Measurements from ENCODE around the gene LHFPL6.

The LHFPL6 gene

DNA sequence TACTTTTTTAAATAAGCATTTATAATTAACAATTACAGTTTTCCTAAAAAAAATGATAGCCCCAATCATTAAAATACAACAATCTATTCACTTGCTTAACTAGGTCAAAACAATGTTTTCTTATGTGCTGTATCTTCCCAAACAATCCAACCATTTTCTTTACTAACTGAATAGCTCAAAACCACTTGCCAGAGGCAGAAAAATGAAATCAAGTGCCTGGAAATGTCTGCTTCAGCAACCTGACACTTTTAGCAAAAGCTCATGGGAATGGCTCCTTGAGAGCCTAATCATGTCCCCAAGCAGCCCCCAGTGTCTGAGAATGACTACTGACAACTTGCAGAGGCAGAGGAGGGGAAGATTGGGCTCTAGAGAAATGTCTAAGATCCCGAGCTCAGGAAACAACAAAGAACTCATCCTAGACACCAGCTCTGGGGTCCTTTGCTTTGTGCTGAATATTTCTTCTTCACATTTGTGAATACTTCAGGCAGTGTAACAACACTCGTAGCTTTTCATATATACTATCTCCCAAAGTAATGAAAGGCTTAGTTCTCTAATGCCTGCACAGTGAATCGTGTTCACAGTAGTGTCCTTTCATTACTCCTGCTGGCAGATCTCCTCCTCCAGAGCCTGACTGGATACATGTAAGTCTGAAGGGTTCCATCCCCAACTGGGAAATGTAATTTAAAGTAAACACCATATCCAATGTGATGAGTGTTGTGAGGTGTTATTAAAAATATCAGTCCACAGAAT is 280.0 kb downstream of the LHFPL6 start:
- Histone ChIP-seq H3K36me3 (ENCODE audit: low read depth) (no peaks in the 10 kb centered on the region), H3K27me3 (ENCODE audit: insufficient read depth, poor library complexity, severe bottlenecking) (no peaks in the 10 kb centered on the region), H3K9me3 (ENCODE audit: severe bottlenecking) (no peaks in the 10 kb centered on the region), H3K27ac (ENCODE audit: poor library complexity, severe bottlenecking) (no peak overlapping the region), H3K4me1 (ENCODE audit: insufficient read depth, poor library complexity, severe bottlenecking) (no peaks in the 10 kb centered on the region), H3K4me3 (ENCODE audit: severe bottlenecking) (no peak overlapping the region)
- no peak for TF ChIP-seq CTCF (IDR thresholded peaks at IDR 0.05; ENCODE audit: poor library complexity, severe bottlenecking)
- ATAC-seq (ENCODE audit: low read depth): no peak
- DNase-seq (ENCODE audit: low spot score): no peak

- H3K4me3 ChIP-seq (ENCODE audit: severe bottlenecking): no peak overlapping the region
- no peaks in the 10 kb centered on the region for H3K36me3 ChIP-seq (ENCODE audit: low read depth)
- no peaks in the 10 kb centered on the region for H3K27me3 ChIP-seq (ENCODE audit: insufficient read depth, poor library complexity, severe bottlenecking)
- no peak overlapping the region for H3K27ac ChIP-seq (ENCODE audit: poor library complexity, severe bottlenecking)
- no peaks in the 10 kb centered on the region for H3K4me1 ChIP-seq (ENCODE audit: insufficient read depth, poor library complexity, severe bottlenecking)
- no peaks in the 10 kb centered on the region for H3K9me3 ChIP-seq (ENCODE audit: severe bottlenecking)
- DNase-seq (ENCODE audit: low spot score): no peak
- no peak for TF ChIP-seq CTCF (IDR thresholded peaks at IDR 0.05; ENCODE audit: poor library complexity, severe bottlenecking)
- ATAC-seq (ENCODE audit: low read depth): no peak
Observed at GRCh38 chr13:39321574-39321973, 281.4 kb downstream of the LHFPL6 start.

GRCh38 chr13:39318161-39318560 is 284.8 kb downstream of the LHFPL6 start:
- Histone ChIP-seq H3K4me3 (ENCODE audit: severe bottlenecking) (no peak overlapping the region), H3K36me3 (ENCODE audit: low read depth) (no peaks in the 10 kb centered on the region), H3K9me3 (ENCODE audit: severe bottlenecking) (no peaks in the 10 kb centered on the region), H3K27me3 (ENCODE audit: insufficient read depth, poor library complexity, severe bottlenecking) (no peaks in the 10 kb centered on the region), H3K4me1 (ENCODE audit: insufficient read depth, poor library complexity, severe bottlenecking) (no peaks in the 10 kb centered on the region), H3K27ac (ENCODE audit: poor library complexity, severe bottlenecking) (no peak overlapping the region)
- DNase-seq (ENCODE audit: low spot score) (no peak), ATAC-seq (ENCODE audit: low read depth) (no peak)
- TF ChIP-seq CTCF (IDR thresholded peaks at IDR 0.05; ENCODE audit: poor library complexity, severe bottlenecking): no peak

GRCh38 chr13:39317291-39317690 is 285.7 kb downstream of the LHFPL6 start:
- H3K4me3 ChIP-seq (ENCODE audit: severe bottlenecking): no peak overlapping the region
- no peak for ATAC-seq (ENCODE audit: low read depth)
- no peaks in the 10 kb centered on the region for H3K36me3 ChIP-seq (ENCODE audit: low read depth)
- no peaks in the 10 kb centered on the region for H3K27me3 ChIP-seq (ENCODE audit: insufficient read depth, poor library complexity, severe bottlenecking)
- no peak for DNase-seq (ENCODE audit: low spot score)
- TF ChIP-seq CTCF (IDR thresholded peaks at IDR 0.05; ENCODE audit: poor library complexity, severe bottlenecking): no peak
- H3K27ac ChIP-seq (ENCODE audit: poor library complexity, severe bottlenecking): no peak overlapping the region
- no peaks in the 10 kb centered on the region for H3K4me1 ChIP-seq (ENCODE audit: insufficient read depth, poor library complexity, severe bottlenecking)
- no peaks in the 10 kb centered on the region for H3K9me3 ChIP-seq (ENCODE audit: severe bottlenecking)

- no peak overlapping the region for H3K27ac ChIP-seq (ENCODE audit: poor library complexity, severe bottlenecking)
- H3K4me1 ChIP-seq (ENCODE audit: insufficient read depth, poor library complexity, severe bottlenecking): no peaks in the 10 kb centered on the region
- no peak for ATAC-seq (ENCODE audit: low read depth)
Observed at GRCh38 chr13:39315796-39316195, 287.2 kb downstream of the LHFPL6 start.

More at GRCh38 chr13:39315796-39316195, 287.2 kb downstream of the LHFPL6 start:
- Histone ChIP-seq H3K4me3 (ENCODE audit: severe bottlenecking) (no peak overlapping the region), H3K27me3 (ENCODE audit: insufficient read depth, poor library complexity, severe bottlenecking) (no peaks in the 10 kb centered on the region), H3K36me3 (ENCODE audit: low read depth) (no peaks in the 10 kb centered on the region), H3K9me3 (ENCODE audit: severe bottlenecking) (no peaks in the 10 kb centered on the region)
- TF ChIP-seq CTCF (IDR thresholded peaks at IDR 0.05; ENCODE audit: poor library complexity, severe bottlenecking): no peak
- no peak for DNase-seq (ENCODE audit: low spot score)
